Activated CD4-positive, alpha-beta T cell treated with anti-CD3 and anti-CD28 coated beads, Interleukin-2, amount 50 U/mL, for 16 hours (primary cell): ENCODE measurements around the gene SDK1.
"Not testable (repeated sequence)": the region's sequence is repeated elsewhere in the genome, so short reads cannot be mapped to it uniquely, and the experiment has no call there.

ENCODE experiments used
- DNase-seq: peaks from one replicate; pipeline ENCODE4 v3.0.0-alpha.2; 2020

SDK1 gene

GRCh38 chr7:4200546-4201094, 899.6 kb downstream of the SDK1 start:
- DNase-seq: no peak

- DNase-seq: no peak
Observed at GRCh38 chr7:4201566-4201965, 900.5 kb downstream of the SDK1 start.

- DNase-seq: no peak
Observed at GRCh38 chr7:4202154-4202736, 901.2 kb downstream of the SDK1 start.

- DNase-seq: no peak
Observed at GRCh38 chr7:4202954-4203353, 901.9 kb downstream of the SDK1 start.

- DNase-seq: no peak
Observed at GRCh38 chr7:4203626-4204512, 902.8 kb downstream of the SDK1 start.

GRCh38 chr7:4204513-4205165, 903.6 kb downstream of the SDK1 start:
- DNase-seq: no peak

GRCh38 chr7:4205828-4206227, 904.8 kb downstream of the SDK1 start:
- DNase-seq: no peak

- no peak for DNase-seq
Observed at GRCh38 chr7:4207011-4207410, 906.0 kb downstream of the SDK1 start.

GRCh38 chr7:4208086-4208485, 907.0 kb downstream of the SDK1 start:
- no peak for DNase-seq

- no peak for DNase-seq
Observed at GRCh38 chr7:4208586-4208985, 907.5 kb downstream of the SDK1 start.

GRCh38 chr7:4209126-4209525, 908.1 kb downstream of the SDK1 start:
- DNase-seq: no peak

- DNase-seq: no peak
Observed at GRCh38 chr7:4209966-4210365, 908.9 kb downstream of the SDK1 start.

- no peak for DNase-seq
Observed at GRCh38 chr7:4210821-4211220, 909.8 kb downstream of the SDK1 start.

- no peak for DNase-seq
Observed at GRCh38 chr7:4211261-4211660, 910.2 kb downstream of the SDK1 start.

GRCh38 chr7:4212376-4212775, 911.3 kb downstream of the SDK1 start:
- no peak for DNase-seq

GRCh38 chr7:4214291-4215155, 913.5 kb downstream of the SDK1 start:
- DNase-seq: no peak

GRCh38 chr7:4215176-4215720, 914.2 kb downstream of the SDK1 start:
- DNase-seq: no peak

GRCh38 chr7:4216016-4216415, 915.0 kb downstream of the SDK1 start:
- no peak for DNase-seq

GRCh38 chr7:4217126-4217660, 916.1 kb downstream of the SDK1 start:
- not testable (repeated sequence) for DNase-seq

- DNase-seq: no peak
Observed at GRCh38 chr7:4218481-4218880, 917.4 kb downstream of the SDK1 start.

- no peak for DNase-seq
Observed at GRCh38 chr7:4220011-4220410, 919.0 kb downstream of the SDK1 start.

GRCh38 chr7:4221043-4221442, 920.0 kb downstream of the SDK1 start:
- no peak for DNase-seq
